GM04504 (cell line): ENCODE measurements around the gene CNGA3.
"Not testable (repeated sequence)": the region's sequence is repeated elsewhere in the genome, so short reads cannot be mapped to it uniquely, and the experiment has no call there.

Experiments used
- DNase-seq: peaks from one replicate; pipeline ENCODE4 v3.0.0-alpha.2; 2012; ENCODE audit warnings: low read depth

CNGA3 gene

GRCh38 chr2:98404556-98405250, 58.4 kb downstream of the CNGA3 start:
- DNase-seq = no peak

- no peak for DNase-seq
These were observed 59.0 kb downstream of the CNGA3 start for GRCh38 chr2:98405301-98405700.

- no peak for DNase-seq
These were observed 61.9 kb downstream of the CNGA3 start for GRCh38 chr2:98408155-98408554.

- peak; percentile 22 for DNase-seq
These were observed 66.6 kb downstream of the CNGA3 start for GRCh38 chr2:98412751-98413458.

- not testable (repeated sequence) for DNase-seq
These were observed 68.0 kb downstream of the CNGA3 start for GRCh38 chr2:98414246-98414645.

- DNase-seq = not testable (repeated sequence)
These were observed 69.5 kb downstream of the CNGA3 start for GRCh38 chr2:98415719-98416248.

- no peak for DNase-seq
These were observed 70.3 kb downstream of the CNGA3 start for GRCh38 chr2:98416383-98417159.

GRCh38 chr2:98419544-98419943, 73.3 kb downstream of the CNGA3 start:
- DNase-seq = no peak

GRCh38 chr2:98419977-98420725, 73.9 kb downstream of the CNGA3 start:
- DNase-seq = no peak

- no peak for DNase-seq
These were observed 76.2 kb downstream of the CNGA3 start for GRCh38 chr2:98422449-98422848.

GRCh38 chr2:98426771-98427170, 80.5 kb downstream of the CNGA3 start:
- no peak for DNase-seq

- DNase-seq = no peak
These were observed 85.9 kb downstream of the CNGA3 start for GRCh38 chr2:98432145-98432544.

GRCh38 chr2:98433363-98433964, 87.2 kb downstream of the CNGA3 start:
- no peak for DNase-seq

GRCh38 chr2:98434492-98434891, 88.2 kb downstream of the CNGA3 start:
- DNase-seq = no peak

GRCh38 chr2:98435670-98436069, 89.4 kb downstream of the CNGA3 start:
- not testable (repeated sequence) for DNase-seq

- DNase-seq = no peak
These were observed 90.5 kb downstream of the CNGA3 start for GRCh38 chr2:98436734-98437133.

- no peak for DNase-seq
These were observed 92.2 kb downstream of the CNGA3 start for GRCh38 chr2:98438190-98439133.

- no peak for DNase-seq
These were observed 95.6 kb downstream of the CNGA3 start for GRCh38 chr2:98441706-98442450.

- DNase-seq = no peak
These were observed 96.2 kb downstream of the CNGA3 start for GRCh38 chr2:98442488-98442887.
